CD4-positive, alpha-beta T cell (primary cell): ENCODE results near the gene CFLAR. TPM values are rescaled to one million over a fixed set of nuclear protein-coding genes. Genes with fewer than 3 reads are reported as not detected.

Source experiments
- ATAC-seq: fragments of 200-7000 bp; cut with Tn5 transposase; one replicate; pipeline ENCODE4 v1.10.0; 2022; ENCODE audit warnings: mild to moderate bottlenecking; ENCODE audit not compliant: poor library complexity
- CTCF ChIA-PET: fragments of 350-600 bp; sonication (Branson Sonifier 250); formaldehyde crosslinking; loops from one replicate; lab custom pipeline; 2021; ENCODE audit warnings: antibody characterized with exemption, inconsistent platforms; lab: Charles Lee
- POLR2A ChIA-PET: fragments of 350-600 bp; sonication (Branson Sonifier 250); formaldehyde crosslinking; loops from one replicate; lab custom pipeline; 2021; ENCODE audit warnings: antibody characterized with exemption, inconsistent platforms; lab: Charles Lee
- DNase-seq, 14 experiments: peaks; one replicate each; pipeline ENCODE4 v3.0.0-alpha.2; 2013 to 2020; ENCODE audit warnings: mixed read lengths in 2 of 14
- H3K27ac ChIP-seq, 2 donors: one replicate each; pipeline versions ENCODE4 v1.5.1 to v1.7.0; 2013; ENCODE audit warnings: low read length in 2 of 2, low read depth in 1 of 2, mild to moderate bottlenecking in 1 of 2
- H3K27me3 ChIP-seq, 2 experiments: 1 replicate in 1 of 2; 2 replicates in 1 of 2; pipeline versions ENCODE4 v1.6.1 to v1.7.0; 2013; ENCODE audit warnings: low read length in 2 of 2, control low read depth in 1 of 2, mild to moderate bottlenecking in 1 of 2, moderate library complexity in 1 of 2; ENCODE audit not compliant: insufficient read depth in 2 of 2, control insufficient read depth in 1 of 2
- H3K36me3 ChIP-seq: one replicate; pipeline ENCODE4 v1.6.1; 2013; ENCODE audit warnings: low read length, control low read depth; ENCODE audit not compliant: insufficient read depth
- H3K4me1 ChIP-seq: one replicate; pipeline ENCODE4 v1.6.1; 2013; ENCODE audit warnings: low read length, control low read depth; ENCODE audit not compliant: insufficient read depth
- H3K4me3 ChIP-seq: one replicate; pipeline ENCODE4 v1.5.1; 2013; ENCODE audit warnings: mild to moderate bottlenecking, low read length, moderate library complexity
- H3K9me3 ChIP-seq, 2 experiments: 1 replicate in 1 of 2; 2 replicates in 1 of 2; pipeline versions ENCODE4 v1.6.1 to v1.7.0; 2013; ENCODE audit warnings: low read length in 2 of 2, mild to moderate bottlenecking in 2 of 2, control low read depth in 1 of 2, moderate library complexity in 1 of 2; ENCODE audit not compliant: control insufficient read depth in 1 of 2, insufficient read depth in 1 of 2
- H3K27ac Mint-ChIP-seq: one replicate; pipeline ENCODE4 v1.8.0; 2020; ENCODE audit warnings: mixed read lengths
- H3K27me3 Mint-ChIP-seq: one replicate; pipeline ENCODE4 v1.8.0; 2021; ENCODE audit warnings: mixed read lengths
- H3K36me3 Mint-ChIP-seq: one replicate; pipeline ENCODE4 v1.8.0; 2021; ENCODE audit warnings: low read depth, mixed read lengths
- H3K4me1 Mint-ChIP-seq: one replicate; pipeline ENCODE4 v1.8.0; 2021; ENCODE audit warnings: low read depth, mixed read lengths
- H3K4me3 Mint-ChIP-seq: one replicate; pipeline ENCODE4 v1.8.0; 2020; ENCODE audit warnings: mild to moderate bottlenecking, mixed read lengths
- H3K9me3 Mint-ChIP-seq: one replicate; pipeline ENCODE4 v1.8.0; 2020; ENCODE audit warnings: mixed read lengths
- CTCF ChIP-seq: fragments of 200-600 bp; IDR thresholded peaks from one replicate; pipeline ENCODE4 v1.8.0; 2022; ENCODE audit warnings: antibody characterized with exemption, mild to moderate bottlenecking
- intact Hi-C, 2 experiments: fragments of 100-400 bp; cut with DNase I in 1 of 2; cut with micrococcal nuclease in 1 of 2; formaldehyde crosslinking; loops; one replicate each; pipeline versions ENCODE4 v1.15.1 to v1.9.0; 2023 to 2025; cut with DNase I, micrococcal nuclease
- total RNA-seq, 174 experiments: library from RNA in 2 of 174; stranded (reverse) in 2 of 174; gene quantifications; one replicate each; pipeline ENCODE4 v1.2.3 and lab custom pipeline; 2021 to 2026

The CFLAR gene
- total RNA-seq, 2 experiments from 2014 or later: 178 to 181 TPM

- ChIA-PET CTCF (interaction anchor here (1.0 to 3.0 kb wide), 3 partner anchors 38 to 86 kb away, joined by 3 to 10 read pairs (median 5); no protein-coding TSS in a partner anchor), POLR2A (interaction anchor here (0.6 to 2.3 kb wide), 4 partner anchors 32 to 291 kb away, joined by 3 to 7 read pairs (median 4); partner anchors contain the start of genes CLK1 and ORC2)
- H3K4me1 ChIP-seq: peaks cover 32% of the 10 kb centered on the region
- Mint-ChIP-seq H3K36me3 (peaks cover 80% of the 10 kb centered on the region), H3K4me3 (no peak overlapping the region), H3K27me3 (no peaks in the 10 kb centered on the region), H3K9me3 (no peaks in the 10 kb centered on the region), H3K27ac (peak overlapping the region; percentile 17), H3K4me1 (peaks cover 31% of the 10 kb centered on the region)
- ATAC-seq (no peak), DNase-seq (no peak)
- peaks cover 93% of the 10 kb centered on the region for H3K36me3 ChIP-seq
- H3K4me3 ChIP-seq: no peak overlapping the region
- TF ChIP-seq CTCF: no peak
- H3K9me3 ChIP-seq: no peaks in the 10 kb centered on the region
- intact Hi-C loops: loop anchor here (5.0 kb wide), 1 partner anchor 253 kb away; no protein-coding TSS in a partner anchor
- no peaks in the 10 kb centered on the region for H3K27me3 ChIP-seq
- no peak overlapping the region for H3K27ac ChIP-seq
Measured at GRCh38 chr2:201154615-201155399, 38.8 kb downstream of the CFLAR start.

- no peaks in the 10 kb centered on the region for H3K27me3 ChIP-seq
- no peak overlapping the region for H3K27ac ChIP-seq
- H3K9me3 Mint-ChIP-seq: no peaks in the 10 kb centered on the region
- POLR2A ChIA-PET: no interaction called here
- H3K36me3 ChIP-seq: peaks cover 95% of the 10 kb centered on the region
- H3K27ac Mint-ChIP-seq: peak overlapping the region; percentile 20
- intact Hi-C loops: loop anchor here (5.0 kb wide), 1 partner anchor 254 kb away; no protein-coding TSS in a partner anchor
- H3K4me1 ChIP-seq: peaks cover 22% of the 10 kb centered on the region
- H3K4me1 Mint-ChIP-seq: peaks cover 23% of the 10 kb centered on the region
- no peaks in the 10 kb centered on the region for H3K27me3 Mint-ChIP-seq
- no peak for TF ChIP-seq CTCF
- no peak overlapping the region for H3K4me3 ChIP-seq
- DNase-seq (no peak), ATAC-seq (no peak)
- peaks cover 82% of the 10 kb centered on the region for H3K36me3 Mint-ChIP-seq
- no peaks in the 10 kb centered on the region for H3K9me3 ChIP-seq
- no peak overlapping the region for H3K4me3 Mint-ChIP-seq
- CTCF ChIA-PET: interaction anchor here (0.6 kb wide), 1 partner anchor 1242 kb away, joined by 3 read pairs; no protein-coding TSS in a partner anchor
Measured at GRCh38 chr2:201156036-201156435, 40.1 kb downstream of the CFLAR start.

GRCh38 chr2:201156640-201157039 is 40.7 kb downstream of the CFLAR start:
- Histone ChIP-seq H3K36me3 (peaks cover 94% of the 10 kb centered on the region), H3K9me3 (no peaks in the 10 kb centered on the region), H3K4me3 (no peak overlapping the region), H3K4me1 (peaks cover 21% of the 10 kb centered on the region), H3K27ac (no peak overlapping the region), H3K27me3 (no peaks in the 10 kb centered on the region)
- Mint-ChIP-seq H3K9me3 (no peaks in the 10 kb centered on the region), H3K4me1 (peaks cover 17% of the 10 kb centered on the region), H3K27ac (peak overlapping the region; percentile 20), H3K4me3 (no peak overlapping the region), H3K36me3 (peaks cover 78% of the 10 kb centered on the region), H3K27me3 (no peaks in the 10 kb centered on the region)
- intact Hi-C loops: loop anchor here (5.0 kb wide), 1 partner anchor 254 kb away; no protein-coding TSS in a partner anchor
- no peak for TF ChIP-seq CTCF
- no peak for ATAC-seq
- no peak for DNase-seq
- ChIA-PET POLR2A (interaction anchor here (2.4 kb wide), 1 partner anchor 40 kb away, joined by 76 read pairs; the partner anchor contains the start of gene CFLAR), CTCF (interaction anchor here (2.3 to 2.9 kb wide), 2 partner anchors 76 to 87 kb away, joined by 14 to 19 read pairs; no protein-coding TSS in a partner anchor)
